Type B pancreatic cell (in vitro differentiated cells): ENCODE measurements around the gene LRP1B. TPM values are rescaled to one million over a fixed set of nuclear protein-coding genes. Genes with fewer than 3 reads are reported as not detected.

Source experiments
- DNase-seq: peaks from one replicate; pipeline ENCODE4 v3.0.0; 2021; ENCODE audit warnings: mixed read lengths; ENCODE audit not compliant: unreplicated experiment; ENCODE audit errors: extremely low spot score
- H3K27ac Mint-ChIP-seq: 2 replicates; pipeline ENCODE4 v1.8.0; 2021; ENCODE audit warnings: mild to moderate bottlenecking, mixed read lengths
- H3K27me3 Mint-ChIP-seq: 2 replicates; pipeline ENCODE4 v1.8.0; 2021; ENCODE audit warnings: mixed read lengths
- H3K36me3 Mint-ChIP-seq: 2 replicates; pipeline ENCODE4 v1.8.0; 2021; ENCODE audit warnings: mixed read lengths
- H3K4me1 Mint-ChIP-seq: one replicate; pipeline ENCODE4 v1.8.0; 2021; ENCODE audit warnings: mixed read lengths; ENCODE audit not compliant: unreplicated experiment
- H3K4me3 Mint-ChIP-seq: 2 replicates; pipeline ENCODE4 v1.8.0; 2021; ENCODE audit warnings: mild to moderate bottlenecking, mixed read lengths
- H3K9me3 Mint-ChIP-seq: 2 replicates; pipeline ENCODE4 v1.8.0; 2021; ENCODE audit warnings: mixed read lengths
- CTCF ChIP-seq: fragments of 200-600 bp; sonication (generic); conservative IDR thresholded peaks from 2 replicates; pipeline ENCODE4 v1.5.0; 2021; ENCODE audit warnings: antibody characterized with exemption, mild to moderate bottlenecking
- total RNA-seq: library from RNA; stranded (reverse); gene quantifications from 2 replicates; pipeline ENCODE4 v1.2.1, GENCODE V29; 2021; ENCODE audit warnings: low replicate concordance

Gene LRP1B
- total RNA-seq, 1 donor from 2014 or later: 16.0 TPM

- Mint-ChIP-seq H3K27me3 (no peaks in the 10 kb centered on the region), H3K4me3 (no peak overlapping the region), H3K36me3 (peaks cover 4% of the 10 kb centered on the region), H3K9me3 (no peaks in the 10 kb centered on the region), H3K27ac (no peak overlapping the region), H3K4me1 (peaks cover 17% of the 10 kb centered on the region)
- DNase-seq: no peak
- no peak for TF ChIP-seq CTCF
Measured at GRCh38 chr2:142037744-142038143, 93.1 kb downstream of the LRP1B start.

GRCh38 chr2:142037066-142037465, 93.8 kb downstream of the LRP1B start:
- no peaks in the 10 kb centered on the region for H3K27me3 Mint-ChIP-seq
- no peak for TF ChIP-seq CTCF
- DNase-seq: no peak
- no peak overlapping the region for H3K4me3 Mint-ChIP-seq
- peaks cover 17% of the 10 kb centered on the region for H3K4me1 Mint-ChIP-seq
- H3K27ac Mint-ChIP-seq: no peak overlapping the region
- no peaks in the 10 kb centered on the region for H3K9me3 Mint-ChIP-seq
- peaks cover 4% of the 10 kb centered on the region for H3K36me3 Mint-ChIP-seq

GRCh38 chr2:142033393-142033792, 97.4 kb downstream of the LRP1B start:
- no peak for TF ChIP-seq CTCF
- Mint-ChIP-seq H3K9me3 (no peaks in the 10 kb centered on the region), H3K27me3 (no peaks in the 10 kb centered on the region), H3K27ac (no peak overlapping the region), H3K36me3 (peaks cover 4% of the 10 kb centered on the region), H3K4me3 (no peak overlapping the region), H3K4me1 (peaks cover 12% of the 10 kb centered on the region)
- no peak for DNase-seq

- H3K4me1 Mint-ChIP-seq: peaks cover 4% of the 10 kb centered on the region
- DNase-seq: no peak
- H3K36me3 Mint-ChIP-seq: peaks cover 4% of the 10 kb centered on the region
- no peaks in the 10 kb centered on the region for H3K9me3 Mint-ChIP-seq
- H3K4me3 Mint-ChIP-seq: no peak overlapping the region
- TF ChIP-seq CTCF: no peak
- H3K27me3 Mint-ChIP-seq: no peaks in the 10 kb centered on the region
- H3K27ac Mint-ChIP-seq: no peak overlapping the region
Measured at GRCh38 chr2:142031656-142032055, 99.2 kb downstream of the LRP1B start.

GRCh38 chr2:142030735-142031134, 100.1 kb downstream of the LRP1B start:
- no peak for TF ChIP-seq CTCF
- no peak overlapping the region for H3K4me3 Mint-ChIP-seq
- peaks cover under 1% of the 10 kb centered on the region for H3K36me3 Mint-ChIP-seq
- H3K4me1 Mint-ChIP-seq: peaks cover 4% of the 10 kb centered on the region
- no peak overlapping the region for H3K27ac Mint-ChIP-seq
- H3K9me3 Mint-ChIP-seq: no peaks in the 10 kb centered on the region
- H3K27me3 Mint-ChIP-seq: no peaks in the 10 kb centered on the region
- no peak for DNase-seq

- Mint-ChIP-seq H3K9me3 (no peaks in the 10 kb centered on the region), H3K4me1 (peaks cover 4% of the 10 kb centered on the region), H3K4me3 (no peak overlapping the region), H3K27me3 (no peaks in the 10 kb centered on the region), H3K27ac (no peak overlapping the region), H3K36me3 (no peaks in the 10 kb centered on the region)
- DNase-seq: no peak
- TF ChIP-seq CTCF: no peak
Measured at GRCh38 chr2:142029974-142030373, 100.8 kb downstream of the LRP1B start.
